KOPT-K1 (cell line): ENCODE data around the gene TUNAR.

Source experiments
- H3K27ac ChIP-seq: fragments of 200-600 bp; sonication (generic); 2 replicates; pipeline ENCODE4 v1.5.1; 2016; ENCODE audit warnings: antibody characterized with exemption, mild to moderate bottlenecking, low read depth, low read length; ENCODE audit not compliant: poor library complexity, severe bottlenecking
- H3K36me3 ChIP-seq: fragments of 200-600 bp; sonication (generic); 2 replicates; pipeline ENCODE4 v1.5.1; 2017; ENCODE audit warnings: antibody characterized with exemption, mild to moderate bottlenecking, low read length, moderate library complexity; ENCODE audit not compliant: insufficient read depth
- H3K9me3 ChIP-seq: fragments of 200-600 bp; sonication (generic); 2 replicates; pipeline ENCODE4 v1.5.1; 2017; ENCODE audit warnings: antibody characterized with exemption, low read length, mild to moderate bottlenecking; ENCODE audit not compliant: insufficient read depth, poor library complexity, severe bottlenecking

Gene TUNAR

GRCh38 chr14:95876761-95877538 is at the start of gene TUNAR:
TUNAR (plus strand) TSS chr14:95876832.
- no peaks in the 10 kb centered on the region for H3K9me3 ChIP-seq
- H3K27ac ChIP-seq, result no peak within 1 kb of the TSS
- H3K36me3 ChIP-seq, result no peaks in the 10 kb centered on the region

- Histone ChIP-seq H3K27ac (no peak overlapping the region), H3K36me3 (no peaks in the 10 kb centered on the region), H3K9me3 (no peaks in the 10 kb centered on the region)
Measured at GRCh38 chr14:95828649-95829265, 47.9 kb upstream of the TUNAR start.

GRCh38 chr14:95829321-95829720 is 47.3 kb upstream of the TUNAR start:
- H3K9me3 ChIP-seq, result no peaks in the 10 kb centered on the region
- no peaks in the 10 kb centered on the region for H3K36me3 ChIP-seq
- H3K27ac ChIP-seq, result no peak overlapping the region

- Histone ChIP-seq H3K9me3 (no peaks in the 10 kb centered on the region), H3K27ac (no peak overlapping the region), H3K36me3 (no peaks in the 10 kb centered on the region)
Measured at GRCh38 chr14:95830386-95830785, 46.2 kb upstream of the TUNAR start.

- Histone ChIP-seq H3K9me3 (no peaks in the 10 kb centered on the region), H3K36me3 (no peaks in the 10 kb centered on the region), H3K27ac (no peak overlapping the region)
Measured at GRCh38 chr14:95831041-95831440, 45.6 kb upstream of the TUNAR start.

GRCh38 chr14:95831468-95831867 is 45.2 kb upstream of the TUNAR start:
- Histone ChIP-seq H3K36me3 (no peaks in the 10 kb centered on the region), H3K9me3 (no peaks in the 10 kb centered on the region), H3K27ac (no peak overlapping the region)

- Histone ChIP-seq H3K9me3 (no peaks in the 10 kb centered on the region), H3K27ac (no peak overlapping the region), H3K36me3 (no peaks in the 10 kb centered on the region)
Measured at GRCh38 chr14:95832012-95832411, 44.6 kb upstream of the TUNAR start.

- Histone ChIP-seq H3K9me3 (no peaks in the 10 kb centered on the region), H3K36me3 (no peaks in the 10 kb centered on the region), H3K27ac (no peak overlapping the region)
Measured at GRCh38 chr14:95833429-95833828, 43.2 kb upstream of the TUNAR start.

GRCh38 chr14:95834496-95834895 is 42.1 kb upstream of the TUNAR start:
- no peak overlapping the region for H3K27ac ChIP-seq
- no peaks in the 10 kb centered on the region for H3K9me3 ChIP-seq
- H3K36me3 ChIP-seq, result no peaks in the 10 kb centered on the region

- no peaks in the 10 kb centered on the region for H3K9me3 ChIP-seq
- no peak overlapping the region for H3K27ac ChIP-seq
- H3K36me3 ChIP-seq, result no peaks in the 10 kb centered on the region
Measured at GRCh38 chr14:95835121-95835730, 41.4 kb upstream of the TUNAR start.

- no peaks in the 10 kb centered on the region for H3K9me3 ChIP-seq
- no peaks in the 10 kb centered on the region for H3K36me3 ChIP-seq
- H3K27ac ChIP-seq, result no peak overlapping the region
Measured at GRCh38 chr14:95838862-95839261, 37.8 kb upstream of the TUNAR start.

GRCh38 chr14:95840094-95840700 is 36.4 kb upstream of the TUNAR start:
- Histone ChIP-seq H3K36me3 (no peaks in the 10 kb centered on the region), H3K9me3 (no peaks in the 10 kb centered on the region), H3K27ac (no peak overlapping the region)

GRCh38 chr14:95841668-95842067 is 35.0 kb upstream of the TUNAR start:
- Histone ChIP-seq H3K36me3 (no peaks in the 10 kb centered on the region), H3K9me3 (no peaks in the 10 kb centered on the region), H3K27ac (no peak overlapping the region)

GRCh38 chr14:95849761-95850160 is 26.9 kb upstream of the TUNAR start:
- no peak overlapping the region for H3K27ac ChIP-seq
- H3K36me3 ChIP-seq, result no peaks in the 10 kb centered on the region
- no peaks in the 10 kb centered on the region for H3K9me3 ChIP-seq

GRCh38 chr14:95850429-95850828 is 26.2 kb upstream of the TUNAR start:
- Histone ChIP-seq H3K9me3 (no peaks in the 10 kb centered on the region), H3K36me3 (no peaks in the 10 kb centered on the region), H3K27ac (no peak overlapping the region)
